Measurements from ENCODE around the gene ACTL10.
"Not testable (repeated sequence)": the region's sequence is repeated elsewhere in the genome, so short reads cannot be mapped to it uniquely, and the experiment has no call there.

The ACTL10 gene

GRCh38 chr20:33698966-33699365 is 32.2 kb downstream of the ACTL10 start:
- not testable (repeated sequence) for DNase-seq

GRCh38 chr20:33700696-33701441 is 34.1 kb downstream of the ACTL10 start:
- DNase-seq = not testable (repeated sequence)

GRCh38 chr20:33701629-33702450 is 35.1 kb downstream of the ACTL10 start:
- no peak for DNase-seq

GRCh38 chr20:33702861-33703260 is 36.1 kb downstream of the ACTL10 start:
- DNase-seq = no peak

GRCh38 chr20:33703498-33704137 is 36.9 kb downstream of the ACTL10 start:
- no peak for DNase-seq

GRCh38 chr20:33704197-33704924 is 37.6 kb downstream of the ACTL10 start:
- no peak for DNase-seq

- no peak for DNase-seq
Measured at GRCh38 chr20:33707668-33708067, 40.9 kb downstream of the ACTL10 start.

- peak; percentile 16 for DNase-seq
Measured at GRCh38 chr20:33709398-33709797, 42.7 kb downstream of the ACTL10 start.

- no peak for DNase-seq
Measured at GRCh38 chr20:33709905-33710541, 43.3 kb downstream of the ACTL10 start.

- DNase-seq = no peak
Measured at GRCh38 chr20:33710681-33711445, 44.1 kb downstream of the ACTL10 start.

GRCh38 chr20:33711446-33711738 is 44.6 kb downstream of the ACTL10 start:
- DNase-seq = no peak

- no peak for DNase-seq
Measured at GRCh38 chr20:33713865-33714367, 47.2 kb downstream of the ACTL10 start.

GRCh38 chr20:33716498-33716897 is 49.8 kb downstream of the ACTL10 start:
- DNase-seq = no peak
